Hepatocyte (in vitro differentiated cells): ENCODE results near the gene TEX11.

Source experiments
- CTCF ChIP-seq: fragments of 200-600 bp; sonication (generic); IDR thresholded peaks from 2 replicates; pipeline ENCODE4 v1.5.1; 2016; ENCODE audit warnings: antibody characterized with exemption, mild to moderate bottlenecking; ENCODE audit not compliant: poor library complexity
- EZH2 ChIP-seq: fragments of 200-600 bp; sonication (generic); IDR thresholded peaks from 2 replicates; pipeline ENCODE4 v1.6.1; 2016; ENCODE audit warnings: antibody characterized with exemption, mild to moderate bottlenecking, borderline replicate concordance

GRCh38 chrX:70509078-70509477 lies 399.4 kb downstream of the TEX11 start:
- no peak for TF ChIP-seq EZH2
- no peak for TF ChIP-seq CTCF
